Fibroblast of lung (primary cell): ENCODE data around the gene MRPL24.

Experiments used
- EZH2 ChIP-seq: IDR thresholded peaks from 2 replicates; pipeline ENCODE4 v1.5.1; 2012; ENCODE audit warnings: low read length, control low read depth, mild to moderate bottlenecking; ENCODE audit errors: missing control alignments
- TF ChIP-seq, protein P1 (sequence below), 2 donors: IDR thresholded peaks in 1 of 2; conservative IDR thresholded peaks in 1 of 2; 1 replicate in 1 of 2; 2 replicates in 1 of 2; pipeline ENCODE4 v1.5.1; 2011 to 2012; ENCODE audit warnings: low read length in 2 of 2, control low read depth in 1 of 2, inconsistent platforms in 1 of 2, low read depth in 1 of 2, mild to moderate bottlenecking in 1 of 2

- TF ChIP-seq, protein P1, sequence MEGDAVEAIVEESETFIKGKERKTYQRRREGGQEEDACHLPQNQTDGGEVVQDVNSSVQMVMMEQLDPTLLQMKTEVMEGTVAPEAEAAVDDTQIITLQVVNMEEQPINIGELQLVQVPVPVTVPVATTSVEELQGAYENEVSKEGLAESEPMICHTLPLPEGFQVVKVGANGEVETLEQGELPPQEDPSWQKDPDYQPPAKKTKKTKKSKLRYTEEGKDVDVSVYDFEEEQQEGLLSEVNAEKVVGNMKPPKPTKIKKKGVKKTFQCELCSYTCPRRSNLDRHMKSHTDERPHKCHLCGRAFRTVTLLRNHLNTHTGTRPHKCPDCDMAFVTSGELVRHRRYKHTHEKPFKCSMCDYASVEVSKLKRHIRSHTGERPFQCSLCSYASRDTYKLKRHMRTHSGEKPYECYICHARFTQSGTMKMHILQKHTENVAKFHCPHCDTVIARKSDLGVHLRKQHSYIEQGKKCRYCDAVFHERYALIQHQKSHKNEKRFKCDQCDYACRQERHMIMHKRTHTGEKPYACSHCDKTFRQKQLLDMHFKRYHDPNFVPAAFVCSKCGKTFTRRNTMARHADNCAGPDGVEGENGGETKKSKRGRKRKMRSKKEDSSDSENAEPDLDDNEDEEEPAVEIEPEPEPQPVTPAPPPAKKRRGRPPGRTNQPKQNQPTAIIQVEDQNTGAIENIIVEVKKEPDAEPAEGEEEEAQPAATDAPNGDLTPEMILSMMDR (conservative IDR thresholded peaks at IDR 0.05 in 1 of 2, IDR thresholded peaks at IDR 0.05 in 1 of 2; ENCODE audit: low read depth in 1 of 2, low read length in 2 of 2), result no peak
- no peak for TF ChIP-seq EZH2
These were observed 644 bp upstream of the MRPL24 start for GRCh38 chr1:156741481-156741983.
